GM12873 (cell line): Measurements from ENCODE around the gene ANO3.

Experiments
- CTCF ChIP-seq: IDR thresholded peaks from 2 replicates; pipeline ENCODE4 v1.5.1; 2012; ENCODE audit warnings: low read depth, mild to moderate bottlenecking, moderate library complexity, low read length, control low read depth; ENCODE audit not compliant: insufficient read depth; ENCODE audit errors: missing control alignments

ANO3 gene

GRCh38 chr11:26626346-26626745 lies 294.4 kb downstream of the ANO3 start:
- no peak for TF ChIP-seq CTCF

DNA sequence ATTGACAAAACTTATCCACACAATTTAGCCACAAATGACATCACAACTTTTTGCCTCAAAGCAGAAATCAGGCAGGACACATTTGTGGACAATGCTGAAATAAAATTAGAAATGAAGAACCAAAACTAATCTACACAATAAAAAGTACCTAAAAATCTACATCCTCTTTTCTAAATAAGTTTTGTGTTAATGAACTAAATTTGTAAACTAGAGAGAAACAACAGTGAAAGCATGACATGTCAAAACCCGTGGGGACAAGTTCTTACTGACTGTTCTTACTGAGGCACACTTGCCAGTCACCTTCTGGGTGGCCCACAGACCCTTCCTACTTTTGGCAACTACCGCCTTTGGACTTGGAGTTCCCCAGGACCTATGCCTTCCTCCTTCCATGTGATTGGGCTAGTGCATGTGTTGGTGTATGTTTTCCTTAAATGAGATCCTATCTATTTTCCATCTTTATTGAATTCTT lies 300.8 kb downstream of the ANO3 start:
- TF ChIP-seq CTCF, result no peak

GRCh38 chr11:26649884-26650283 lies 318.0 kb downstream of the ANO3 start:
- peak; percentile 67 for TF ChIP-seq CTCF

DNA sequence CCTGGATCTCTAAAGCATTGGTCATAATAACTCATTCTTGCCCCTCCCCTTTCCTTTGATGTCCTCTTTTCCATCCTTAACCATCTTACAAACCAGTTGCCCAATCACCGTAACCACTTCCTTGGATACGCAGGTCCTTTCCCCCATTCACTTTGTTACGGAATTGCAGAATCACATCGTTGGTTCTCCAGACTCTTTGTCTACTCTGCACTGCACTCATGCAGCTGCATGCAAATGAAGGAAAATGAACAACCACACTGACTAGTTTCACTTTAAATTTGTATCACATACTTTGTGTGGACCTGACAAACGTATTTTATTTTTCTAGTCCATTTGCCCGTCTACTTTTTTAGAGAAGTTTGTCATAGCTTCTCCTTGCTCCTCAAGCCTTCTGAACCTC lies 320.0 kb downstream of the ANO3 start:
- TF ChIP-seq CTCF, result no peak

DNA sequence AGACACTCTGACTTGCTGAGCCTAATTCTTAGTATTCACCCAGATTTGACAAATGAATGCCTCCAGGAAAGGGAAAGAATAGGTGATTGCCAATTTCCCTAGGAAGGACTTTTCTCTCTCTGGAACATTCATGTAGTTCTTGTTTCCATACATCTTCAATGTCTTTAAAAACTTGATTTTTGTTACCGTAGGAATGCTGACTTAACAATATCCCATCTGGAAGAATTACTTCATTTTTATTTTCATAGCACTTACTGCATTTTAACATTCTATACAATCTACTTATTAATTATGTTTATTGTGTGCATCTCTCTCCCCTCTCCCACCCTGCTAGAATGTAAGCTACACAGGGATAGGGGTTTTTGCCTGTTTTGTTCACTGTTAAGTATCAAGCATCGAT lies 323.4 kb downstream of the ANO3 start:
- no peak for TF ChIP-seq CTCF

- no peak for TF ChIP-seq CTCF
These were observed 331.0 kb downstream of the ANO3 start for GRCh38 chr11:26662916-26663315.

DNA sequence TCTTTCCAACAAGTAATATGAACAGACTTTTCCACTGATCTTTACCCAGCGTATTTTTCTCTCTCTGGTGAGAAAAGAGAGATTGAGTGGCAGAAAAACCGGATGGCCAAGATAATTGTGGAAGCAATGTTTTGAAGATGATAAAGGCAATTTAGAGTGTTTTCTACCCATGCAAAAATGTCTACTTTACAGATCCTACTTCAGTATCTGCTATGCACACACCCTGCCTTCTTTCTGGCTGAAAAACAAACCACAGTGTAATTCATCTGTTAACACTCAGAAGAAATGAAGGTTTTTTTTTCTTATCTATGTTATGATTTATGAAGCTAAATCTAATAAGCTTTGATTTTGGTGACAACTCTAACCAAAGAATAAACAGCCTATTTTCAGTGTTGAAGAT lies 333.1 kb downstream of the ANO3 start:
- no peak for TF ChIP-seq CTCF
